ENCODE measurements around the gene YWHAB. TPM values are rescaled to one million over a fixed set of nuclear protein-coding genes. Genes with fewer than 3 reads are reported as not detected.

The YWHAB gene
- total and polyA plus RNA-seq, 10 of the 15 experiments (the other 5 are each of a cell fraction or from before 2014, with no cell fraction given) = 63.5 to 323 (median 144) TPM

DNA sequence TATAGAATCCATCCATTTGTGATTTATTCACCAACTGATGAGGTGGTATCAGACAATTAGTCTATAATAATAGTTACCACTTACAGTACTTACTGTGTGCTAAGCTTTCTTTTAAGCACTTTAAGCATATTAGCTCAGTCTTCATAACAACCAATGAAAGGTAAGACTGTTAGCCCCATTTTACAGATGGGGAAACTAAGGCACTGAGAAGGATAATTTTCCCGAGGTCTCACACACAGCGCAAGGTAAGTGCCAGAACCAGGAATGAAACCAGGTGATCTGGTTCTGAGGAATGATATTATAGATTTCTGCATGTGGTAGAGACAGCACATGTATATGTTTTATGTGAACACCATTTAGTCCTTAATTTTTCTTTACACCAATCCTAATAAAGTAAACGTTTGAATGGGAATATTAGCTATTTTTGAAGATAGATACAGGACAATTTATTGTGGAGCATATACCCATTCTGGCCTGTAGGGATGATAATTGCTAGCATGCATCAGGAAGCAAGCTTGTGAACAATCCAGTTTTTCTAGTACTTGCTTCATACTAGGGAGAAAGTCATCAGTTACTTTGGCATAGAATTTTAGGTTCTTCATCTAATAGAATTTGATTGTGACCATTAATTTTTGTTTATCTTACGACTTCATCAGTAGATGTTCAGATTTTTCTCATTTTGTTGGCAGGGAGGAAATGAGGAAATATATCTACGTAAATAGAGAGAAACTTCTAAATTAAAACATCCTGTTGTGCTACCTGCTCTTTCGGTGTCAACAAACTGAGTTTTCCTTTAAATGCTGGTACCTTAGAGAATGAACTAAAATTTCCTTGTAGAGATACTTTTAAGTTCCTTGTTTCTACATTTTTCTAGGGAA lies 3.0 kb downstream of the YWHAB start:
- in situ Hi-C loops (cut with MboI) (no loop called here), intact Hi-C loops (cut with micrococcal nuclease; ENCODE audit: unreplicated experiment) (no loop called here)
- Histone ChIP-seq H2AFZ (ENCODE audit: control insufficient read depth, low read depth, low read length) (no peak overlapping the region), H3K9me3 (replicated peaks; ENCODE audit: control insufficient read depth, insufficient read depth, low read length) (no peaks in the 10 kb centered on the region), H3K36me3 (ENCODE audit: control insufficient read depth in 2 of 2, insufficient read depth in 2 of 2, low read length in 1 of 2) (peaks cover 0 to 16% of the 10 kb centered on the region in 2 experiments; a peak in 2 of 4 replicates), H3K27me3 (replicated peaks in 1 of 2; ENCODE audit: control insufficient read depth in 2 of 2, insufficient read depth in 2 of 2, low read length in 1 of 2) (no peaks in the 10 kb centered on the region), H4K20me1 (ENCODE audit: control insufficient read depth, insufficient read depth) (peaks cover 10% of the 10 kb centered on the region), H3K27ac (ENCODE audit: control insufficient read depth, insufficient read depth) (peak overlapping the region; percentile 53), H3K79me2 (ENCODE audit: control insufficient read depth, insufficient read depth, low read length) (peaks cover 82% of the 10 kb centered on the region), H3K9ac (ENCODE audit: control insufficient read depth, insufficient read depth, low read length) (peak overlapping the region; percentile 38), H3K4me2 (ENCODE audit: control insufficient read depth, insufficient read depth) (peak overlapping the region; percentile 95), H3K4me3 (peak overlapping the region; percentile 97), H3K4me1 (ENCODE audit: control insufficient read depth, insufficient read depth, low read length) (peaks cover 17% of the 10 kb centered on the region)
- RAD21 ChIA-PET (ENCODE audit: unreplicated experiment) = interaction anchor here (1.8 kb wide), 1 partner anchor 21 kb away, joined by 6 read pairs; the partner anchor contains the start of gene PABPC1L
- TF ChIP-seq RAD51 (IDR thresholded peaks at IDR 0.05) = no peak
- TF ChIP-seq, protein P1, sequence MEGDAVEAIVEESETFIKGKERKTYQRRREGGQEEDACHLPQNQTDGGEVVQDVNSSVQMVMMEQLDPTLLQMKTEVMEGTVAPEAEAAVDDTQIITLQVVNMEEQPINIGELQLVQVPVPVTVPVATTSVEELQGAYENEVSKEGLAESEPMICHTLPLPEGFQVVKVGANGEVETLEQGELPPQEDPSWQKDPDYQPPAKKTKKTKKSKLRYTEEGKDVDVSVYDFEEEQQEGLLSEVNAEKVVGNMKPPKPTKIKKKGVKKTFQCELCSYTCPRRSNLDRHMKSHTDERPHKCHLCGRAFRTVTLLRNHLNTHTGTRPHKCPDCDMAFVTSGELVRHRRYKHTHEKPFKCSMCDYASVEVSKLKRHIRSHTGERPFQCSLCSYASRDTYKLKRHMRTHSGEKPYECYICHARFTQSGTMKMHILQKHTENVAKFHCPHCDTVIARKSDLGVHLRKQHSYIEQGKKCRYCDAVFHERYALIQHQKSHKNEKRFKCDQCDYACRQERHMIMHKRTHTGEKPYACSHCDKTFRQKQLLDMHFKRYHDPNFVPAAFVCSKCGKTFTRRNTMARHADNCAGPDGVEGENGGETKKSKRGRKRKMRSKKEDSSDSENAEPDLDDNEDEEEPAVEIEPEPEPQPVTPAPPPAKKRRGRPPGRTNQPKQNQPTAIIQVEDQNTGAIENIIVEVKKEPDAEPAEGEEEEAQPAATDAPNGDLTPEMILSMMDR (IDR thresholded peaks at IDR 0.05 in 2 of 3, conservative IDR thresholded peaks at IDR 0.05 in 1 of 3; ENCODE audit: control insufficient read depth in 2 of 3, extremely low read depth in 1 of 3, insufficient read depth in 1 of 3, low read depth in 3 of 3, low read length in 3 of 3) = peak in 2 of 3 experiments; percentile 23 to 34; a peak in 1 of 6 replicates
- no peak for FAIRE-seq
- 17% methylated on average over 6 of the region's 6 CpGs for WGBS (ENCODE audit: insufficient coverage, insufficient replicate concordance, low lambda C conversion rate, missing lambda C conversion rate)
- ATAC-seq = no peak
- CTCF ChIA-PET = interaction anchor here (0.7 to 1.9 kb wide), 12 partner anchors 9 to 411 kb away, joined by 3 to 11 read pairs (median 3); partner anchors contain the start of gene PABPC1L
- POLR2A ChIA-PET = interaction anchor here (0.6 to 2.1 kb wide), 7 partner anchors 11 to 202 kb away, joined by 3 to 6 read pairs (median 4); partner anchors contain the start of genes STK4 and TOMM34
- BruUV-seq (replicated peaks) = no TSS peak
- SMC1A ChIA-PET (ENCODE audit: uncharacterized antibody, unreplicated experiment) = interaction anchor here (0.9 to 2.2 kb wide), 7 partner anchors 9 to 162 kb away, joined by 3 to 10 read pairs (median 4); no protein-coding TSS in a partner anchor
- DNase-seq (ENCODE audit: low read depth, low spot score) = no peak
